Caco-2 (cell line): Measurements from ENCODE around the gene PDGFD. TPM values are rescaled to one million over a fixed set of nuclear protein-coding genes. Genes with fewer than 3 reads are reported as not detected.

Experiments
- BruUV-seq: library from RNA; stranded (reverse); fragments of 400-500 nt; replicated peaks from 2 replicates; lab custom pipeline; 2021; lab: Mats Ljungman, UMichigan
- CTCF ChIA-PET: fragments of 300-600 bp; sonication (Branson Sonifier 250); formaldehyde crosslinking; loops from one replicate; lab custom pipeline; 2022; ENCODE audit warnings: antibody characterized with exemption; lab: Charles Lee
- POLR2A ChIA-PET: fragments of 300-600 bp; sonication (Branson Sonifier 250); formaldehyde crosslinking; loops from one replicate; lab custom pipeline; 2022; ENCODE audit warnings: antibody characterized with exemption; lab: Charles Lee
- DNase-seq, 2 experiments: peaks; one replicate each; pipeline versions ENCODE4 v3.0.0 to v3.0.0-alpha.2; 2020 to 2022
- H3K27me3 ChIP-seq: replicated peaks from 2 replicates; pipeline ENCODE4 v1.6.0; 2011; ENCODE audit warnings: low read length; ENCODE audit not compliant: control insufficient read depth, insufficient read depth
- H3K36me3 ChIP-seq: 2 replicates; pipeline ENCODE4 v1.5.1; 2011; ENCODE audit warnings: low read length; ENCODE audit not compliant: control insufficient read depth, insufficient read depth
- H3K4me1 ChIP-seq: fragments of 250-450 bp; sonication (Bioruptor Pico); 2 replicates; pipeline ENCODE4 v1.5.1; 2020; ENCODE audit warnings: mild to moderate bottlenecking
- H3K4me3 ChIP-seq: 2 replicates; pipeline ENCODE4 v1.5.1; 2011; ENCODE audit warnings: low read depth, mild to moderate bottlenecking, control low read depth, low read length
- H3K9me3 ChIP-seq: fragments of 250-450 bp; sonication (Bioruptor Pico); 2 replicates; pipeline ENCODE4 v1.5.1; 2020; ENCODE audit warnings: mild to moderate bottlenecking, moderate library complexity
- H3K27ac Mint-ChIP-seq: one replicate; pipeline ENCODE4 v1.8.0; 2022; ENCODE audit warnings: mixed read lengths; ENCODE audit not compliant: unreplicated experiment
- H3K27me3 Mint-ChIP-seq: one replicate; pipeline ENCODE4 v1.8.0; 2022; ENCODE audit warnings: mixed read lengths; ENCODE audit not compliant: insufficient read depth, unreplicated experiment
- H3K36me3 Mint-ChIP-seq: one replicate; pipeline ENCODE4 v1.8.0; 2022; ENCODE audit warnings: mild to moderate bottlenecking, mixed read lengths; ENCODE audit not compliant: insufficient read depth, unreplicated experiment
- H3K4me1 Mint-ChIP-seq: one replicate; pipeline ENCODE4 v1.8.0; 2022; ENCODE audit warnings: low read depth, mixed read lengths; ENCODE audit not compliant: unreplicated experiment
- H3K4me3 Mint-ChIP-seq: one replicate; pipeline ENCODE4 v1.8.0; 2022; ENCODE audit warnings: mild to moderate bottlenecking, moderate library complexity, mixed read lengths; ENCODE audit not compliant: unreplicated experiment
- H3K9me3 Mint-ChIP-seq: one replicate; pipeline ENCODE4 v1.8.0; 2022; ENCODE audit warnings: mixed read lengths; ENCODE audit not compliant: unreplicated experiment
- intact Hi-C: fragments of 100-400 bp; cut with micrococcal nuclease; formaldehyde crosslinking; loops from one replicate; pipeline ENCODE4 v1.10.0; 2022; ENCODE audit not compliant: unreplicated experiment
- total RNA-seq: library from RNA; stranded (reverse); gene quantifications from 2 replicates; pipeline ENCODE4 v1.2.3, GENCODE V29; 2022
- TF ChIP-seq, protein P1 (sequence below), 2 experiments: fragments of 200-600 bp in 1 of 2; IDR thresholded peaks; 1 replicate in 1 of 2; 2 replicates in 1 of 2; pipeline versions ENCODE4 v1.5.1 to v1.8.0; 2011 to 2022; ENCODE audit warnings: antibody characterized with exemption in 1 of 2, control low read depth in 1 of 2, inconsistent platforms in 1 of 2, low read depth in 1 of 2, low read length in 1 of 2, mild to moderate bottlenecking in 1 of 2, moderate library complexity in 1 of 2; ENCODE audit not compliant: insufficient read depth in 1 of 2, severe bottlenecking in 1 of 2, unreplicated experiment in 1 of 2

The PDGFD gene
- total RNA-seq, 1 experiment from 2014 or later = not detected

DNA sequence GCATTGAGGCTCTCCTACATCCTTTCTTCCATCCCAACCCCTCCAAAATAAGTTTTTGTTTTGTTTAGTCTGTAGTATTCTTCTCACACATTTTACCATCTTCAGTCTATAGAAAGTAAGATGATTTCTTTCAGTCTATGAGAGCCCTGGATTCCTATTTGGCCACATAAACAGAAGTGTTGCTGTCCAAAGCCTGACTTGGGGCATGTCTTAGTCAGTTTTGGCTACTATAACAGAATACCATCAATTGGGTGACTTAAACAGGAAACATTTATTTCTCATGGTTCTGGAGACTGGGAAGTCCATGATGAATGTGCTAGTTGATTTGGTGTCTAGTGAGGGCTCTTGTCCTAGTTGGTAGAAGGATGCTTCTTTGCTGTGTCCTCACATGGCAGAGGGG, 274.3 kb downstream of the PDGFD start:
- Histone ChIP-seq H3K27me3 (no peaks in the 10 kb centered on the region), H3K36me3 (no peaks in the 10 kb centered on the region), H3K4me1 (peaks cover 15% of the 10 kb centered on the region), H3K9me3 (no peaks in the 10 kb centered on the region), H3K4me3 (no peak overlapping the region)
- intact Hi-C loops = no loop called here
- H3K4me1 Mint-ChIP-seq = peaks cover 26% of the 10 kb centered on the region
- CTCF ChIA-PET = no interaction called here
- no peak for DNase-seq
- H3K27ac Mint-ChIP-seq = no peak overlapping the region
- no TSS peak for BruUV-seq
- H3K27me3 Mint-ChIP-seq = peaks cover 6% of the 10 kb centered on the region
- no peak overlapping the region for H3K4me3 Mint-ChIP-seq
- no peaks in the 10 kb centered on the region for H3K36me3 Mint-ChIP-seq
- POLR2A ChIA-PET = no interaction called here
- H3K9me3 Mint-ChIP-seq = peaks cover 20% of the 10 kb centered on the region
- TF ChIP-seq, protein P1, sequence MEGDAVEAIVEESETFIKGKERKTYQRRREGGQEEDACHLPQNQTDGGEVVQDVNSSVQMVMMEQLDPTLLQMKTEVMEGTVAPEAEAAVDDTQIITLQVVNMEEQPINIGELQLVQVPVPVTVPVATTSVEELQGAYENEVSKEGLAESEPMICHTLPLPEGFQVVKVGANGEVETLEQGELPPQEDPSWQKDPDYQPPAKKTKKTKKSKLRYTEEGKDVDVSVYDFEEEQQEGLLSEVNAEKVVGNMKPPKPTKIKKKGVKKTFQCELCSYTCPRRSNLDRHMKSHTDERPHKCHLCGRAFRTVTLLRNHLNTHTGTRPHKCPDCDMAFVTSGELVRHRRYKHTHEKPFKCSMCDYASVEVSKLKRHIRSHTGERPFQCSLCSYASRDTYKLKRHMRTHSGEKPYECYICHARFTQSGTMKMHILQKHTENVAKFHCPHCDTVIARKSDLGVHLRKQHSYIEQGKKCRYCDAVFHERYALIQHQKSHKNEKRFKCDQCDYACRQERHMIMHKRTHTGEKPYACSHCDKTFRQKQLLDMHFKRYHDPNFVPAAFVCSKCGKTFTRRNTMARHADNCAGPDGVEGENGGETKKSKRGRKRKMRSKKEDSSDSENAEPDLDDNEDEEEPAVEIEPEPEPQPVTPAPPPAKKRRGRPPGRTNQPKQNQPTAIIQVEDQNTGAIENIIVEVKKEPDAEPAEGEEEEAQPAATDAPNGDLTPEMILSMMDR (IDR thresholded peaks at IDR 0.05; ENCODE audit: insufficient read depth in 1 of 2, low read depth in 1 of 2, low read length in 1 of 2, severe bottlenecking in 1 of 2, unreplicated experiment in 1 of 2) = no peak

DNA sequence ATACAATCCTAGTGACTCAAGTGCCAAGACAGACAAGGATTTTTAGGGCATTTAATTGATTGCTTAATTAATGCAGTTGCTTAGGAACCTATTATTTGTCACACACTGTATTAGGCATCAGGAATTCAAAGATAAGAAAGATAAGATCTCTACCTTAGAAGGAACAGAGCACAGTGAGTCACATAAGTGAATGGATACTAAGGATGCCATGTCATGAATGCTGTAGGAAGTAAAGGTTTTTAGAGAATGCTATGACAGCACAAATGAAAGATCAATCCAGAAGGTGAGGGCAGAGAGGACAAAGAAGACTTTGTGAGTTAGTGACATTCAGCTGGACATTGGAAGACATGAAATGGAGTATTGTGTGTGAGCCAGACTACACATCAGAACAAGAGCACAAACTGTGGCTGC, 275.4 kb downstream of the PDGFD start:
- ChIA-PET POLR2A (no interaction called here), CTCF (no interaction called here)
- no peaks in the 10 kb centered on the region for H3K36me3 ChIP-seq
- Mint-ChIP-seq H3K4me1 (peaks cover 18% of the 10 kb centered on the region), H3K36me3 (no peaks in the 10 kb centered on the region), H3K4me3 (no peak overlapping the region), H3K27ac (no peak overlapping the region), H3K9me3 (peaks cover 20% of the 10 kb centered on the region), H3K27me3 (peaks cover 6% of the 10 kb centered on the region)
- peaks cover 4% of the 10 kb centered on the region for H3K4me1 ChIP-seq
- H3K4me3 ChIP-seq = no peak overlapping the region
- TF ChIP-seq, protein P1 (IDR thresholded peaks at IDR 0.05; ENCODE audit: insufficient read depth in 1 of 2, low read depth in 1 of 2, low read length in 1 of 2, severe bottlenecking in 1 of 2, unreplicated experiment in 1 of 2) = no peak
- H3K9me3 ChIP-seq = no peaks in the 10 kb centered on the region
- no peaks in the 10 kb centered on the region for H3K27me3 ChIP-seq
- intact Hi-C loops = no loop called here
- BruUV-seq = no TSS peak
- no peak for DNase-seq

GRCh38 chr11:103887001-103887658, 276.8 kb downstream of the PDGFD start:
- H3K9me3 ChIP-seq = no peaks in the 10 kb centered on the region
- no TSS peak for BruUV-seq
- no peak for DNase-seq
- TF ChIP-seq, protein P1 (IDR thresholded peaks at IDR 0.05; ENCODE audit: insufficient read depth in 1 of 2, low read depth in 1 of 2, low read length in 1 of 2, severe bottlenecking in 1 of 2, unreplicated experiment in 1 of 2) = no peak
- H3K4me3 Mint-ChIP-seq = no peak overlapping the region
- peaks cover 20% of the 10 kb centered on the region for H3K9me3 Mint-ChIP-seq
- H3K36me3 ChIP-seq = no peaks in the 10 kb centered on the region
- ChIA-PET POLR2A (no interaction called here), CTCF (no interaction called here)
- H3K4me3 ChIP-seq = no peak overlapping the region
- H3K27ac Mint-ChIP-seq = no peak overlapping the region
- H3K27me3 ChIP-seq = no peaks in the 10 kb centered on the region
- no peaks in the 10 kb centered on the region; the same call in 1 of the 2 replicates for H3K4me1 ChIP-seq
- H3K36me3 Mint-ChIP-seq = no peaks in the 10 kb centered on the region
- intact Hi-C loops = no loop called here
- H3K4me1 Mint-ChIP-seq = peaks cover 7% of the 10 kb centered on the region
- peaks cover 6% of the 10 kb centered on the region for H3K27me3 Mint-ChIP-seq
